HepG2 (cell line): ENCODE results near the gene VAPA.

ENCODE experiments used
- CEBPB ChIP-seq: IDR thresholded peaks from 2 replicates; pipeline ENCODE4 v1.6.1; 2011; ENCODE audit warnings: low read depth, low read length, improper control_type of control experiment, borderline replicate concordance
- CHD4 ChIP-seq: fragments of 200-600 bp; sonication (generic); IDR thresholded peaks from 2 replicates; pipeline ENCODE4 v1.7.0; 2017; ENCODE audit warnings: mild to moderate bottlenecking, low read length, borderline replicate concordance
- EP300 ChIP-seq, 3 experiments: sonication (generic) in 1 of 3; formaldehyde crosslinking in 1 of 3; IDR thresholded peaks; 2 replicates each; pipeline versions ENCODE4 v1.5.1 to v1.6.1; 2011 to 2020; ENCODE audit warnings: low read depth in 2 of 3, low read length in 2 of 3, borderline replicate concordance in 1 of 3, improper control_type of control experiment in 1 of 3, mild to moderate bottlenecking in 1 of 3, missing genetic modification reagents in 1 of 3, moderate library complexity in 1 of 3
- MZF1 ChIP-seq: sonication (generic); formaldehyde crosslinking; IDR thresholded peaks from 2 replicates; pipeline ENCODE4 v1.8.1; 2023; ENCODE audit warnings: mild to moderate bottlenecking, missing genetic modification reagents, borderline replicate concordance
- SKI ChIP-seq: fragments of 450-650 bp; IDR thresholded peaks from one replicate; pipeline ENCODE4 v1.6.1; 2018; ENCODE audit warnings: mild to moderate bottlenecking; ENCODE audit not compliant: partially characterized antibody
- SMAD1 ChIP-seq: sonication (generic); formaldehyde crosslinking; IDR thresholded peaks from 2 replicates; pipeline ENCODE4 v1.4.0; 2020; ENCODE audit warnings: missing genetic modification reagents, low read depth, mild to moderate bottlenecking, borderline replicate concordance
- TAF1 ChIP-seq: sonication (generic); formaldehyde crosslinking; IDR thresholded peaks from 2 replicates; pipeline ENCODE4 v1.4.0; 2020; ENCODE audit warnings: missing genetic modification reagents
- YY1 ChIP-seq: IDR thresholded peaks from 2 replicates; pipeline ENCODE4 v1.6.1; 2011; ENCODE audit warnings: low read length, low read depth, moderate library complexity, mild to moderate bottlenecking; ENCODE audit not compliant: insufficient read depth, insufficient replicate concordance
- ZFX ChIP-seq: sonication (generic); formaldehyde crosslinking; IDR thresholded peaks from 2 replicates; pipeline ENCODE4 v1.4.0; 2020; ENCODE audit warnings: mild to moderate bottlenecking, low read depth, missing genetic modification reagents, moderate library complexity
- ZNF224 ChIP-seq: sonication (generic); formaldehyde crosslinking; IDR thresholded peaks from 2 replicates; pipeline ENCODE4 v1.5.0; 2020; ENCODE audit warnings: mild to moderate bottlenecking, missing genetic modification reagents
- ZNF674 ChIP-seq: sonication (generic); formaldehyde crosslinking; IDR thresholded peaks from 2 replicates; pipeline ENCODE4 v1.5.0; 2020; ENCODE audit warnings: low read depth, mild to moderate bottlenecking, missing genetic modification reagents
- TF ChIP-seq, protein P1 (sequence below): fragments of 450-650 bp; IDR thresholded peaks from 2 replicates; pipeline ENCODE4 v1.6.1; 2016
- TF ChIP-seq, protein P2 (sequence below): sonication (generic); formaldehyde crosslinking; IDR thresholded peaks from 2 replicates; pipeline ENCODE4 v1.4.0; 2020; ENCODE audit warnings: missing genetic modification reagents
- TF ChIP-seq, protein P3 (sequence below): sonication (generic); formaldehyde crosslinking; IDR thresholded peaks from 2 replicates; pipeline ENCODE4 v1.5.0; 2020; ENCODE audit warnings: mild to moderate bottlenecking, missing genetic modification reagents, moderate library complexity

- TF ChIP-seq YY1: no peak
- TF ChIP-seq, protein P1, sequence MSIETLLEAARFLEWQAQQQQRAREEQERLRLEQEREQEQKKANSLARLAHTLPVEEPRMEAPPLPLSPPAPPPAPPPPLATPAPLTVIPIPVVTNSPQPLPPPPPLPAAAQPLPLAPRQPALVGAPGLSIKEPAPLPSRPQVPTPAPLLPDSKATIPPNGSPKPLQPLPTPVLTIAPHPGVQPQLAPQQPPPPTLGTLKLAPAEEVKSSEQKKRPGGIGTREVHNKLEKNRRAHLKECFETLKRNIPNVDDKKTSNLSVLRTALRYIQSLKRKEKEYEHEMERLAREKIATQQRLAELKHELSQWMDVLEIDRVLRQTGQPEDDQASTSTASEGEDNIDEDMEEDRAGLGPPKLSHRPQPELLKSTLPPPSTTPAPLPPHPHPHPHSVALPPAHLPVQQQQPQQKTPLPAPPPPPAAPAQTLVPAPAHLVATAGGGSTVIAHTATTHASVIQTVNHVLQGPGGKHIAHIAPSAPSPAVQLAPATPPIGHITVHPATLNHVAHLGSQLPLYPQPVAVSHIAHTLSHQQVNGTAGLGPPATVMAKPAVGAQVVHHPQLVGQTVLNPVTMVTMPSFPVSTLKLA: no peak
- no peak for TF ChIP-seq SMAD1 (CRISPR knock-in tag)
- TF ChIP-seq ZFX (CRISPR knock-in tag): no peak
- no peak for TF ChIP-seq CHD4
- no peak for TF ChIP-seq MZF1 (CRISPR knock-in tag)
- no peak for TF ChIP-seq SKI
- no peak for TF ChIP-seq TAF1
- TF ChIP-seq, protein P2, sequence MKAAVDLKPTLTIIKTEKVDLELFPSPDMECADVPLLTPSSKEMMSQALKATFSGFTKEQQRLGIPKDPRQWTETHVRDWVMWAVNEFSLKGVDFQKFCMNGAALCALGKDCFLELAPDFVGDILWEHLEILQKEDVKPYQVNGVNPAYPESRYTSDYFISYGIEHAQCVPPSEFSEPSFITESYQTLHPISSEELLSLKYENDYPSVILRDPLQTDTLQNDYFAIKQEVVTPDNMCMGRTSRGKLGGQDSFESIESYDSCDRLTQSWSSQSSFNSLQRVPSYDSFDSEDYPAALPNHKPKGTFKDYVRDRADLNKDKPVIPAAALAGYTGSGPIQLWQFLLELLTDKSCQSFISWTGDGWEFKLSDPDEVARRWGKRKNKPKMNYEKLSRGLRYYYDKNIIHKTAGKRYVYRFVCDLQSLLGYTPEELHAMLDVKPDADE (CRISPR knock-in tag): no peak
- no peak for TF ChIP-seq ZNF224
- TF ChIP-seq CEBPB: no peak
- no peak for TF ChIP-seq ZNF674
- no peak for TF ChIP-seq EP300 (IDR thresholded peaks at IDR 0.05; ENCODE audit: low read depth in 2 of 2, low read length in 2 of 2)
- TF ChIP-seq EP300 (CRISPR knock-in tag; IDR thresholded peaks at IDR 0.05; ENCODE audit: borderline replicate concordance): no peak
- TF ChIP-seq, protein P3, sequence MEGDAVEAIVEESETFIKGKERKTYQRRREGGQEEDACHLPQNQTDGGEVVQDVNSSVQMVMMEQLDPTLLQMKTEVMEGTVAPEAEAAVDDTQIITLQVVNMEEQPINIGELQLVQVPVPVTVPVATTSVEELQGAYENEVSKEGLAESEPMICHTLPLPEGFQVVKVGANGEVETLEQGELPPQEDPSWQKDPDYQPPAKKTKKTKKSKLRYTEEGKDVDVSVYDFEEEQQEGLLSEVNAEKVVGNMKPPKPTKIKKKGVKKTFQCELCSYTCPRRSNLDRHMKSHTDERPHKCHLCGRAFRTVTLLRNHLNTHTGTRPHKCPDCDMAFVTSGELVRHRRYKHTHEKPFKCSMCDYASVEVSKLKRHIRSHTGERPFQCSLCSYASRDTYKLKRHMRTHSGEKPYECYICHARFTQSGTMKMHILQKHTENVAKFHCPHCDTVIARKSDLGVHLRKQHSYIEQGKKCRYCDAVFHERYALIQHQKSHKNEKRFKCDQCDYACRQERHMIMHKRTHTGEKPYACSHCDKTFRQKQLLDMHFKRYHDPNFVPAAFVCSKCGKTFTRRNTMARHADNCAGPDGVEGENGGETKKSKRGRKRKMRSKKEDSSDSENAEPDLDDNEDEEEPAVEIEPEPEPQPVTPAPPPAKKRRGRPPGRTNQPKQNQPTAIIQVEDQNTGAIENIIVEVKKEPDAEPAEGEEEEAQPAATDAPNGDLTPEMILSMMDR: no peak
Measured at GRCh38 chr18:9906481-9906880, 7.3 kb upstream of the VAPA start.
